ENCODE measurements around the gene AP1S1. TPM values are rescaled to one million over a fixed set of nuclear protein-coding genes. Genes with fewer than 3 reads are reported as not detected.

The AP1S1 gene
- total and polyA plus RNA-seq, 2 donors (not counting 1 experiment from before 2014, with no cell fraction given), result 10.3 to 16.3 TPM

- H3K27me3 ChIP-seq (replicated peaks in 1 of 4; ENCODE audit: control extremely low read depth in 1 of 4, control insufficient read depth in 3 of 4, insufficient read depth in 4 of 4, low read length in 3 of 4), result peaks cover 0 to 17% (median 6%) of the 10 kb centered on the region in 4 experiments
- H3K4me3 Mint-ChIP-seq, result no peak overlapping the region
Observed at GRCh38 chr7:101122933-101123702, 31.2 kb upstream of the AP1S1 start.

More at GRCh38 chr7:101122933-101123702, 31.2 kb upstream of the AP1S1 start:
- no peak for DNase-seq
- no peak for ATAC-seq (ENCODE audit: low read depth)
- H3K4me2 ChIP-seq (replicated peaks; ENCODE audit: low read depth, low read length, poor library complexity, severe bottlenecking), result peak overlapping the region; percentile 79
- Mint-ChIP-seq H3K27me3 (peaks cover 36% of the 10 kb centered on the region), H3K27ac (no peak overlapping the region), H3K4me1 (peaks cover 44% of the 10 kb centered on the region), H3K9me3 (ENCODE audit: insufficient read depth) (no peaks in the 10 kb centered on the region)
- peak overlapping the region in 1 of 5 experiments; percentile 50 for H3K4me3 ChIP-seq (ENCODE audit: control extremely low read depth in 1 of 5, extremely low read depth in 1 of 5, insufficient read depth in 1 of 5, low read depth in 2 of 5, low read length in 4 of 5)
- CTCF ChIA-PET, result interaction anchor here (0.6 to 1.8 kb wide), 4 partner anchors 21 to 489 kb away, joined by 3 to 10 read pairs (median 3); no protein-coding TSS in a partner anchor
- intact Hi-C loops (cut with micrococcal nuclease), result no loop called here
- 90% methylated on average over 9 of the region's 11 CpGs for WGBS (ENCODE audit: insufficient coverage)
- no peak for TF ChIP-seq CTCF (IDR thresholded peaks at IDR 0.05)
- no peak for TF ChIP-seq EZH2 (IDR thresholded peaks at IDR 0.05; ENCODE audit: borderline replicate concordance, insufficient read depth, low read depth, low read length, poor library complexity, severe bottlenecking)
- H3K79me2 ChIP-seq (ENCODE audit: control insufficient read depth, insufficient read depth, low read length), result no peaks in the 10 kb centered on the region
- POLR2A ChIA-PET, result interaction anchor here (0.6 kb wide), 1 partner anchor 38 kb away, joined by 6 read pairs; the partner anchor contains the start of gene TRIM56
- H3K9me3 ChIP-seq (ENCODE audit: control extremely low read depth in 1 of 3, control insufficient read depth in 2 of 3, insufficient read depth in 1 of 3, low read length in 2 of 3), result peaks cover 0 to 11% (median 0%) of the 10 kb centered on the region in 3 donors
- H2AFZ ChIP-seq (ENCODE audit: insufficient read depth, low read depth, low read length, poor library complexity, severe bottlenecking), result peak overlapping the region; percentile 98
- no peak overlapping the region for H3K27ac ChIP-seq (ENCODE audit: low read length in 2 of 2)
- no peaks in the 10 kb centered on the region for H3K36me3 ChIP-seq (replicated peaks in 1 of 2; ENCODE audit: control extremely low read depth in 1 of 2, control insufficient read depth in 1 of 2, extremely low read depth in 1 of 2, insufficient read depth in 2 of 2, low read length in 1 of 2)
- no peak overlapping the region for H3K9ac ChIP-seq (ENCODE audit: low read length)
- no peaks in the 10 kb centered on the region for H4K20me1 ChIP-seq (ENCODE audit: control insufficient read depth, insufficient read depth, low read length, poor library complexity, severe bottlenecking)
- peaks cover 24 to 25% of the 10 kb centered on the region in 2 donors for H3K4me1 ChIP-seq (ENCODE audit: control insufficient read depth in 2 of 2, insufficient read depth in 2 of 2, low read length in 2 of 2)
